Measurements from ENCODE around the gene CD8B2. TPM values are rescaled to one million over a fixed set of nuclear protein-coding genes. Genes with fewer than 3 reads are reported as not detected.

The CD8B2 gene
- total RNA-seq, 1 experiment from 2014 or later, result not detected

- ATAC-seq (no peak), DNase-seq (ENCODE audit: low spot score) (no peak)
- Mint-ChIP-seq H3K9me3 (no peaks in the 10 kb centered on the region), H3K27ac (no peak overlapping the region), H3K36me3 (no peaks in the 10 kb centered on the region), H3K4me3 (no peak overlapping the region), H3K4me1 (peaks cover 15% of the 10 kb centered on the region), H3K27me3 (ENCODE audit: low read depth) (no peaks in the 10 kb centered on the region)
- ChIA-PET CTCF (interaction anchor here (0.7 to 1.4 kb wide), 2 partner anchors 8 to 27 kb away, joined by 3 to 5 read pairs; no protein-coding TSS in a partner anchor), POLR2A (no interaction called here)
- TF ChIP-seq TEAD1 (CRISPR knock-in tag; IDR thresholded peaks at IDR 0.05), result no peak
- TF ChIP-seq ZNF396 (CRISPR knock-in tag; IDR thresholded peaks at IDR 0.05; ENCODE audit: borderline replicate concordance), result no peak
- no peak for TF ChIP-seq ZBTB21 (CRISPR knock-in tag; IDR thresholded peaks at IDR 0.05; ENCODE audit: borderline replicate concordance)
- TF ChIP-seq NFYB (CRISPR knock-in tag; conservative IDR thresholded peaks at IDR 0.05; ENCODE audit: low read depth), result no peak
- TF ChIP-seq ZNF317 (CRISPR knock-in tag; IDR thresholded peaks at IDR 0.05; ENCODE audit: borderline replicate concordance, low read depth), result no peak
- no peak for TF ChIP-seq PRDM15 (CRISPR knock-in tag; IDR thresholded peaks at IDR 0.05)
- TF ChIP-seq RORB (CRISPR knock-in tag; IDR thresholded peaks at IDR 0.05), result no peak
- TF ChIP-seq FOXP4 (CRISPR knock-in tag; IDR thresholded peaks at IDR 0.05), result no peak
- no peak for TF ChIP-seq ZNF416 (CRISPR knock-in tag; IDR thresholded peaks at IDR 0.05)
- no peak for TF ChIP-seq ELF4 (CRISPR knock-in tag; IDR thresholded peaks at IDR 0.05; ENCODE audit: low read depth)
- TF ChIP-seq CBFB (CRISPR knock-in tag; IDR thresholded peaks at IDR 0.05; ENCODE audit: low read depth), result no peak
- TF ChIP-seq FOXP1 (CRISPR knock-in tag; IDR thresholded peaks at IDR 0.05; ENCODE audit: borderline replicate concordance), result no peak
- no peak for TF ChIP-seq MXD4 (CRISPR knock-in tag; IDR thresholded peaks at IDR 0.05; ENCODE audit: borderline replicate concordance)
- no peak for TF ChIP-seq CREM (CRISPR knock-in tag; IDR thresholded peaks at IDR 0.05)
These were observed 49.3 kb downstream of the CD8B2 start for GRCh38 chr2:106536490-106536889.

DNA sequence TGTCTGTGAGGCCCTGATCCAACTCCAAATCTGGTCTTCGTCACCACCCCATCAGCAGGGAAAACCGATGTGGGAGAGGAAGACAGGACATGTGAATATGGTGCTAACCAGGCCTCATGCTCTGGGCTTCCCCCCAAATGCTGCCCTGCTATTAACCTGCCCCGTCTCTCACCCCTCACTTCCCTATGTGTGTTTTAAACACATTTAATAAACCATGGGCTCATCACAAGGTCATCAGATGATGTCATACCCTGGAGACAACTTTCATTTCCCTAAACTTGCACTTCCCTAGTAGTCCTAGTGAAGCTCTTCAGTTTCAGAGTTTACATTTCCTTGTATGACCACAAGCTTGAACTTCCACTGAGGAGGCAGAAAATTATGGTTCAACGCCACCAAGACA, 49.9 kb downstream of the CD8B2 start:
- CTCF ChIA-PET, result interaction anchor here (1.4 kb wide), 1 partner anchor 26 kb away, joined by 5 read pairs; no protein-coding TSS in a partner anchor
- POLR2A ChIA-PET, result no interaction called here
- Mint-ChIP-seq H3K27ac (no peak overlapping the region), H3K4me3 (no peak overlapping the region), H3K36me3 (no peaks in the 10 kb centered on the region), H3K9me3 (no peaks in the 10 kb centered on the region), H3K27me3 (ENCODE audit: low read depth) (no peaks in the 10 kb centered on the region), H3K4me1 (peaks cover 15% of the 10 kb centered on the region)
- no peak for TF ChIP-seq IRF1 (CRISPR knock-in tag; IDR thresholded peaks at IDR 0.05)
- ATAC-seq (no peak), DNase-seq (ENCODE audit: low spot score) (no peak)

GRCh38 chr2:106537791-106538191, 50.6 kb downstream of the CD8B2 start:
- Mint-ChIP-seq H3K36me3 (no peaks in the 10 kb centered on the region), H3K4me3 (no peak overlapping the region), H3K4me1 (peaks cover 15% of the 10 kb centered on the region), H3K9me3 (no peaks in the 10 kb centered on the region), H3K27ac (no peak overlapping the region), H3K27me3 (ENCODE audit: low read depth) (no peaks in the 10 kb centered on the region)
- DNase-seq (ENCODE audit: low spot score), result no peak
- ATAC-seq, result no peak
- POLR2A ChIA-PET, result no interaction called here
- CTCF ChIA-PET, result interaction anchor here (1.0 kb wide), 1 partner anchor 433 kb away, joined by 3 read pairs; no protein-coding TSS in a partner anchor
- TF ChIP-seq ESRRA (CRISPR knock-in tag; IDR thresholded peaks at IDR 0.05; ENCODE audit: borderline replicate concordance) (no peak), JUN (CRISPR knock-in tag; IDR thresholded peaks at IDR 0.05) (no peak), ERG (CRISPR knock-in tag; IDR thresholded peaks at IDR 0.05) (no peak)
- TF ChIP-seq, protein P1, sequence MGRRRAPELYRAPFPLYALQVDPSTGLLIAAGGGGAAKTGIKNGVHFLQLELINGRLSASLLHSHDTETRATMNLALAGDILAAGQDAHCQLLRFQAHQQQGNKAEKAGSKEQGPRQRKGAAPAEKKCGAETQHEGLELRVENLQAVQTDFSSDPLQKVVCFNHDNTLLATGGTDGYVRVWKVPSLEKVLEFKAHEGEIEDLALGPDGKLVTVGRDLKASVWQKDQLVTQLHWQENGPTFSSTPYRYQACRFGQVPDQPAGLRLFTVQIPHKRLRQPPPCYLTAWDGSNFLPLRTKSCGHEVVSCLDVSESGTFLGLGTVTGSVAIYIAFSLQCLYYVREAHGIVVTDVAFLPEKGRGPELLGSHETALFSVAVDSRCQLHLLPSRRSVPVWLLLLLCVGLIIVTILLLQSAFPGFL (CRISPR knock-in tag; IDR thresholded peaks at IDR 0.05; ENCODE audit: borderline replicate concordance), result no peak
- TF ChIP-seq, protein P2, sequence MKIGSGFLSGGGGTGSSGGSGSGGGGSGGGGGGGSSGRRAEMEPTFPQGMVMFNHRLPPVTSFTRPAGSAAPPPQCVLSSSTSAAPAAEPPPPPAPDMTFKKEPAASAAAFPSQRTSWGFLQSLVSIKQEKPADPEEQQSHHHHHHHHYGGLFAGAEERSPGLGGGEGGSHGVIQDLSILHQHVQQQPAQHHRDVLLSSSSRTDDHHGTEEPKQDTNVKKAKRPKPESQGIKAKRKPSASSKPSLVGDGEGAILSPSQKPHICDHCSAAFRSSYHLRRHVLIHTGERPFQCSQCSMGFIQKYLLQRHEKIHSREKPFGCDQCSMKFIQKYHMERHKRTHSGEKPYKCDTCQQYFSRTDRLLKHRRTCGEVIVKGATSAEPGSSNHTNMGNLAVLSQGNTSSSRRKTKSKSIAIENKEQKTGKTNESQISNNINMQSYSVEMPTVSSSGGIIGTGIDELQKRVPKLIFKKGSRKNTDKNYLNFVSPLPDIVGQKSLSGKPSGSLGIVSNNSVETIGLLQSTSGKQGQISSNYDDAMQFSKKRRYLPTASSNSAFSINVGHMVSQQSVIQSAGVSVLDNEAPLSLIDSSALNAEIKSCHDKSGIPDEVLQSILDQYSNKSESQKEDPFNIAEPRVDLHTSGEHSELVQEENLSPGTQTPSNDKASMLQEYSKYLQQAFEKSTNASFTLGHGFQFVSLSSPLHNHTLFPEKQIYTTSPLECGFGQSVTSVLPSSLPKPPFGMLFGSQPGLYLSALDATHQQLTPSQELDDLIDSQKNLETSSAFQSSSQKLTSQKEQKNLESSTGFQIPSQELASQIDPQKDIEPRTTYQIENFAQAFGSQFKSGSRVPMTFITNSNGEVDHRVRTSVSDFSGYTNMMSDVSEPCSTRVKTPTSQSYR (CRISPR knock-in tag; IDR thresholded peaks at IDR 0.05), result no peak
